Left ventricle myocardium superior (tissue), 1 donor: ENCODE measurements around the gene TAGLN2. TPM values are rescaled to one million over a fixed set of nuclear protein-coding genes. Genes with fewer than 3 reads are reported as not detected.

Experiments
- microRNA-seq: library from miRNA; unstranded; fragments of <30 nt; microRNA quantifications from one replicate; pipeline ENCODE4 v1.2.0, GENCODE V29; 2020; ENCODE audit warnings: borderline number of aligned reads
- total RNA-seq: library from RNA; stranded (reverse); fragmentation: NEBNext Ultra II Directional; extraction: Animal tissue kit (Norgen Biotek cat#: 25700); gene quantifications from one replicate; pipeline ENCODE4 v1.2.1, GENCODE V29; 2021
- donor health status: DM: no; HTN: yes; CAD: no; lungs with severe emphysema.

TAGLN2 gene
- total RNA-seq, 1 donor from 2014 or later: 104 TPM

Small RNA genes lying within 50 kb of the gene (microRNA-seq; reads per million reads assigned to microRNA genes)
- not detected for gene MIR4259

Other genes with a start within 250 kb of the TAGLN2 start
- gene CRP, start 210.9 kb downstream of the TAGLN2 start, total RNA-seq: not detected
- 18.7 TPM for gene DUSP23, start 144.5 kb downstream of the TAGLN2 start, total RNA-seq
- gene FCRL6, start 123.1 kb downstream of the TAGLN2 start, total RNA-seq: 0.82 TPM
- gene SLAMF8, start 98.6 kb downstream of the TAGLN2 start, total RNA-seq: 2.4 TPM
- gene VSIG8, start 62.9 kb downstream of the TAGLN2 start, total RNA-seq: not detected
- gene CFAP45, start 25.3 kb downstream of the TAGLN2 start, total RNA-seq: 1.7 TPM
- gene IGSF9, start 20.1 kb upstream of the TAGLN2 start, total RNA-seq: 0.79 TPM
- not detected for gene SLAMF9, start 28.7 kb upstream of the TAGLN2 start, total RNA-seq
- gene PIGM, start 106.5 kb upstream of the TAGLN2 start, total RNA-seq: 2.4 TPM
- gene KCNJ10, start 144.7 kb upstream of the TAGLN2 start, total RNA-seq: not detected
- not detected for gene KCNJ9, start 156.0 kb upstream of the TAGLN2 start, total RNA-seq
- gene IGSF8, start 173.1 kb upstream of the TAGLN2 start, total RNA-seq: 19.2 TPM
- 243 TPM for gene ATP1A2, start 190.3 kb upstream of the TAGLN2 start, total RNA-seq
- gene ATP1A4, start 226.1 kb upstream of the TAGLN2 start, total RNA-seq: not detected